Vagina (tissue), 2 donors: ENCODE results near the gene MADCAM1. TPM values are rescaled to one million over a fixed set of nuclear protein-coding genes. Genes with fewer than 3 reads are reported as not detected.
A peak's percentile ranks its signal among the peaks of the same experiment; 100 is the strongest.

Experiments used
- DNase-seq, 2 donors: peaks; one replicate each; pipeline ENCODE4 v3.0.0-alpha.2; 2017; ENCODE audit errors: extremely low spot score in 2 of 2
- H3K27ac ChIP-seq: fragments of 200-600 bp; sonication (generic); one replicate; pipeline ENCODE4 v1.5.1; 2019
- H3K27me3 ChIP-seq: fragments of 200-600 bp; sonication (generic); one replicate; pipeline ENCODE4 v1.5.1; 2019
- H3K36me3 ChIP-seq, 2 donors: fragments of 200-600 bp; sonication (generic); one replicate each; pipeline ENCODE4 v1.5.1; 2017 to 2019
- H3K4me1 ChIP-seq: fragments of 200-600 bp; sonication (generic); one replicate; pipeline ENCODE4 v1.5.1; 2019
- H3K4me3 ChIP-seq, 2 donors: fragments of 200-600 bp; sonication (generic); 1 replicate in 1 of 2; 2 replicates in 1 of 2; pipeline ENCODE4 v1.5.1; 2016 to 2019
- H3K9me3 ChIP-seq: fragments of 200-600 bp; sonication (generic); one replicate; pipeline ENCODE4 v1.5.1; 2019
- POLR2A ChIP-seq, 2 donors: fragments of 450-650 bp; IDR thresholded peaks; one replicate each; pipeline ENCODE4 v1.6.1; 2017; ENCODE audit warnings: antibody characterized with exemption in 2 of 2, mild to moderate bottlenecking in 2 of 2, moderate library complexity in 2 of 2
- POLR2AphosphoS5 ChIP-seq, 2 donors: sonication (generic); formaldehyde crosslinking; IDR thresholded peaks; one replicate each; pipeline ENCODE4 v1.9.0; 2017; ENCODE audit warnings: antibody characterized with exemption in 2 of 2, mild to moderate bottlenecking in 2 of 2, low read depth in 1 of 2; ENCODE audit not compliant: insufficient read depth in 1 of 2
- intact Hi-C: fragments of 100-400 bp; cut with DNase I; formaldehyde crosslinking; loops from one replicate; pipeline ENCODE4 v1.15.1; 2023
- total RNA-seq: library from RNA; depleted of rRNA; stranded (reverse); fragments of >200 nt; gene quantifications from one replicate; pipeline ENCODE4 v1.2.3, GENCODE V29; 2016
- TF ChIP-seq, protein P1 (sequence below), 3 experiments: fragments of 450-650 bp in 2 of 3; fragments of 200-600 bp in 1 of 3; sonication (generic) in 1 of 3; IDR thresholded peaks; one replicate each; pipeline ENCODE4 v1.5.1; 2017 to 2019; ENCODE audit warnings: antibody characterized with exemption in 3 of 3, mild to moderate bottlenecking in 2 of 3, moderate library complexity in 2 of 3

MADCAM1 gene
- total RNA-seq, 1 donor from 2014 or later = 0.49 TPM

DNA sequence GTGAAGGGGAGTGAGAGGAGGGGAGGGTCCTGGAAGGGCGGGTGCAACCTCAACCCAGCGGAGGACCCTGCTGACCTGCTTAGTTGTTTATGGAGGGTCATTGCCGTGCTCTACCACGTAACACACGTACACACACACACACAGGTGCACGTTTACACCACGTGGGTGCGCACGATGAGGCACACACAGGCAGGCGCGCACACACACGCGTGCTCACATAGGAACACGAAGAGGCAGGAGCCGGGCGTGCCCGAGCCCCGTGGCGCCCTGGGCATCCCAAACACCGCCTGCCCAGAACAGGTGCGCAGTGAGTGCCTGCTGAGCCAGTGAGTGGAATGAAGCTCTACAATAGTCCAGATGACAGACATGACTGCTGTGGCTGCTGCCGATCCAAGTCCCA, 11.2 kb upstream of the MADCAM1 start:
- Histone ChIP-seq H3K27me3 (no peaks in the 10 kb centered on the region), H3K9me3 (no peaks in the 10 kb centered on the region), H3K4me3 (no peak overlapping the region), H3K4me1 (peaks cover 18% of the 10 kb centered on the region), H3K27ac (no peak overlapping the region), H3K36me3 (no peaks in the 10 kb centered on the region)
- no peak for DNase-seq
- TF ChIP-seq, protein P1, sequence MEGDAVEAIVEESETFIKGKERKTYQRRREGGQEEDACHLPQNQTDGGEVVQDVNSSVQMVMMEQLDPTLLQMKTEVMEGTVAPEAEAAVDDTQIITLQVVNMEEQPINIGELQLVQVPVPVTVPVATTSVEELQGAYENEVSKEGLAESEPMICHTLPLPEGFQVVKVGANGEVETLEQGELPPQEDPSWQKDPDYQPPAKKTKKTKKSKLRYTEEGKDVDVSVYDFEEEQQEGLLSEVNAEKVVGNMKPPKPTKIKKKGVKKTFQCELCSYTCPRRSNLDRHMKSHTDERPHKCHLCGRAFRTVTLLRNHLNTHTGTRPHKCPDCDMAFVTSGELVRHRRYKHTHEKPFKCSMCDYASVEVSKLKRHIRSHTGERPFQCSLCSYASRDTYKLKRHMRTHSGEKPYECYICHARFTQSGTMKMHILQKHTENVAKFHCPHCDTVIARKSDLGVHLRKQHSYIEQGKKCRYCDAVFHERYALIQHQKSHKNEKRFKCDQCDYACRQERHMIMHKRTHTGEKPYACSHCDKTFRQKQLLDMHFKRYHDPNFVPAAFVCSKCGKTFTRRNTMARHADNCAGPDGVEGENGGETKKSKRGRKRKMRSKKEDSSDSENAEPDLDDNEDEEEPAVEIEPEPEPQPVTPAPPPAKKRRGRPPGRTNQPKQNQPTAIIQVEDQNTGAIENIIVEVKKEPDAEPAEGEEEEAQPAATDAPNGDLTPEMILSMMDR (IDR thresholded peaks at IDR 0.05) = no peak
- no peak for TF ChIP-seq POLR2AphosphoS5 (IDR thresholded peaks at IDR 0.05; ENCODE audit: insufficient read depth in 1 of 2, low read depth in 1 of 2)
- intact Hi-C loops = no loop called here

DNA sequence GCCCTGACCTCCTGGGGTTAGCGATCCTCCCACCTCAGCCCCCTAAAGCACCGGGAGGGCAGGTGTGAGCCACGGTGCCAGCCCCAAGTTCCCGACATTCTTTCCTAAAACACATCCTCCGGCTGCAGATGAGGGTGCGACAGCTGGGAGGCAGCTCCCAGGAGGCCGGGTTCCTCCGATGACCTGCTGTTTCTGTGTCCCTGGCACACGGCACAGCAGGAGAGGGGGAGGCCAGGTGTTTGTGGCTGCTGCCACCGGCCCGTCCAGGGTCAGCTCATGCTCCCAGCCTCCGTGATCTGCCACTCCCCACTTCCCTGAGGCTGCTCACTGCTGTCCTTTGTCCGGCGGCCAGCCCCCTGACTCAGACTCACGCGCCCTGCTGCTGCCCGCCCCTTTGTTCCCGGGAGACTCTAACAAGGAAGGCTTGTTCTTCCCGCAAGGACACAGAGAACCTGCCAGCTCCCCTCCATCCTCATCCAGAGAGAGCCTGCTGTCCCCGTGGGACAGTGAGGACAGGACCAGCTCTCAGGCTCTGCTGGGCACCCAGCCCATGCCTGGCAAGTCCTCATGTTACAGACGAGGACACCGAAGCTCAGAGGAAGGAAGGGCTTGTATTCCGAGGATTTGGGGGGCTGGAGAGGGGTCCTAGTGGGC, 10.6 kb upstream of the MADCAM1 start:
- H3K36me3 ChIP-seq = no peaks in the 10 kb centered on the region
- TF ChIP-seq POLR2A (IDR thresholded peaks at IDR 0.05) (no peak), POLR2AphosphoS5 (IDR thresholded peaks at IDR 0.05; ENCODE audit: insufficient read depth in 1 of 2, low read depth in 1 of 2) (peak in 1 of 2 donors; percentile 82)
- TF ChIP-seq, protein P1 (IDR thresholded peaks at IDR 0.05) = no peak
- peak overlapping the region; percentile 36 for H3K27ac ChIP-seq
- H3K9me3 ChIP-seq = no peaks in the 10 kb centered on the region
- H3K4me3 ChIP-seq = no peak overlapping the region
- peaks cover 18% of the 10 kb centered on the region for H3K4me1 ChIP-seq
- DNase-seq = no peak
- intact Hi-C loops = no loop called here
- no peaks in the 10 kb centered on the region for H3K27me3 ChIP-seq

DNA sequence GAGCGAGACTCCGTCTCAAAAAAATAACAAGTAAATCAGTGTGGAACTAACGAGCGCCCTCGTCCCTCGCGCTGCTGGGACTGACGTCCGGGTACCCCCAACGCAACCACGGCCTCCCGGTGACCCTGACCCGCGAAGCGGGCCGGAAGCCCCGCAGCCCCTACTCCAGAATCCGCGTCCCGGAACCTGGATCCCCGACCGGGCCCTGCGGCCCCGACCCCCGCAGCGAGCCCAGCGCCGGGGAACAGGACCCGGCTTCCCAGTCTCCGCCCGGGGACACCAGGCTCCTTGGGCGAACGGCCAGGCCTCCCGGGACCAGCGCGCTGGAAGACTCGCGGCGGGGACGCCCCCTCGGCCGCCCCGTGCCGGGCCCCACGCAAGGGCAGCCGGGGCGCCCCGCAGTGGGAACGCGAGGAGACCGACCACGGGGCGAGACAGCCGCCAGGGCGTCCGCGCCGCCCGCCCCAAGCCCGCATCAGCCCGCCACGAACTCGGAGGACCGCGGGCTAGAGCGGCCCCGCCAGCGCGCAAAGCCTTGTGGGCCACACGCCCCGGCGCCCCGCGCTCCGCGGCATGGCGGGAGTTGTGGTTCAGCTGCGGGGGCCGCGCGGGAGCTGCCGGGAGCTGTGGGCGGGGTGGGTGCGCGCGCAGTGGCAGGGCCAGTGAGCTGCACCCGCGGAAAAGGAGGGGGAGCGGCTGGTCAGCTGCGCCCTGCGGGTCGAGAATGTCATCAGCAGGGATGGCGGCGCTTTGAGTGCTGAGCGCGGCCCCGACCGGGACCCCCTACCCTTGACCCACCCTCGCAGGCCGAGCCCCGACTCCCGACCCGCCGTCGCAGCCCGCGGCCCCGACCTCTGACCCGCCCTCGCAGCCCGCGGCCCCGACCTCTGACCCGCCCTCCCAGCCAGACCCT, 7.5 kb upstream of the MADCAM1 start:
- no peak for DNase-seq
- Histone ChIP-seq H3K4me3 (peak overlapping the region; percentile 77 to 95), H3K27me3 (no peaks in the 10 kb centered on the region), H3K36me3 (no peaks in the 10 kb centered on the region), H3K4me1 (peaks cover 18% of the 10 kb centered on the region), H3K27ac (peak overlapping the region; percentile 91), H3K9me3 (no peaks in the 10 kb centered on the region)
- TF ChIP-seq POLR2AphosphoS5 (IDR thresholded peaks at IDR 0.05; ENCODE audit: insufficient read depth in 1 of 2, low read depth in 1 of 2) (peak; percentile 46 to 53), POLR2A (IDR thresholded peaks at IDR 0.05) (peak in 1 of 2 donors; percentile 72)
- TF ChIP-seq, protein P1 (IDR thresholded peaks at IDR 0.05) = peak in 1 of 3 experiments; percentile 11
- intact Hi-C loops = no loop called here

DNA sequence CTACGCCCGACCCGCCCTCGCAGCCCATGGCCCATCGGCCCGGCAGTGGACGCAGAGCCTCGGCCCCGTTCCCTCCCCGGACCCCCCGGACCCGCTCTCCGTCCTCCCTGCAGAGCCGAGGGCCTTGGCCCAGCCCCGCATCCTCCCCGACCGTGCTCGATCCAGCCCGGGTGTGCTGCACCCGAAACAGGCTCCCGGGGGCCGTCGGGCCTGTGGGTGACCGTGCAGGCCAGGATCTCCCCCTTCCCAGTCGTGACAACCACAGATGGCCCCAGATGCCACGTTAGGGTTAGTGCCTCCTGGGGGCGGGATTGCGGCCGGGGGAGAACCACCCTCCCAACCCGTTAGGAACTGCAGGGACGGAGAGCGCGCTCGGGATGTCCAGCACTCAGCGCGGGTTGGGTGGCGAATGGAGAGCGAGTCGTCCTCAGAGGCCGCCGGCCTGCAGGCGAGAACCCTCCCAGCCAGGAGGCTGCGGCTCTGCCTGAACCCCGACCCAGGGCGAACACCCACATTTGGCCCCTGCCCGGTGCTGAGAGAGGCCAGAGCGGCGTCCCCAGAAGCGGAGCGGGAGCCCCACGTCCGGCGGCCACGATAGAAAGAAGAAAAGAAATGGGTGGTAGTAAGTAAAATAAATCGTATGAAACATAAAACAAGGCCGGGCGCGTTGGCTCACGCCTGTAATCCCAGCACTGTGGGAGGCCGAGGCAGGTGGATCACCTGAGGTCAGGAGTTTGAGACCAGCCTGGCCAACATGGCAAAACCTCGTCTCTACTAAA, 6.7 kb upstream of the MADCAM1 start:
- peak overlapping the region; percentile 91 for H3K27ac ChIP-seq
- H3K27me3 ChIP-seq = no peaks in the 10 kb centered on the region
- TF ChIP-seq, protein P1 (IDR thresholded peaks at IDR 0.05) = no peak
- TF ChIP-seq POLR2AphosphoS5 (IDR thresholded peaks at IDR 0.05; ENCODE audit: insufficient read depth in 1 of 2, low read depth in 1 of 2) (no peak), POLR2A (IDR thresholded peaks at IDR 0.05) (no peak)
- intact Hi-C loops = no loop called here
- no peaks in the 10 kb centered on the region for H3K9me3 ChIP-seq
- H3K4me3 ChIP-seq = peak overlapping the region; percentile 77 to 95
- peaks cover 18% of the 10 kb centered on the region for H3K4me1 ChIP-seq
- H3K36me3 ChIP-seq = no peaks in the 10 kb centered on the region
- no peak for DNase-seq
